ENCODE measurements around the gene RAD51D. TPM values are rescaled to one million over a fixed set of nuclear protein-coding genes. Genes with fewer than 3 reads are reported as not detected.

Gene RAD51D
- total and polyA plus RNA-seq, 4 donors: 3.4 to 6.1 (median 3.7) TPM

- no peak for DNase-seq (ENCODE audit: low spot score)
- no peaks in the 10 kb centered on the region for H3K9me3 ChIP-seq (ENCODE audit: control insufficient read depth in 4 of 4, low read length in 3 of 4)
These were observed 53.8 kb downstream of the RAD51D start for GRCh38 chr17:35065880-35066279.

More at GRCh38 chr17:35065880-35066279, 53.8 kb downstream of the RAD51D start:
- peaks cover 13 to 30% (median 16%) of the 10 kb centered on the region in 4 donors for H3K4me1 ChIP-seq (ENCODE audit: control insufficient read depth in 4 of 4, insufficient read depth in 4 of 4, low read length in 3 of 4)
- H3K4me3 ChIP-seq (ENCODE audit: low read depth in 1 of 3, low read length in 3 of 3): no peak overlapping the region
- no peaks in the 10 kb centered on the region for H3K27me3 ChIP-seq (ENCODE audit: control insufficient read depth in 4 of 4, insufficient read depth in 4 of 4, low read length in 3 of 4)
- TF ChIP-seq EGR1 (IDR thresholded peaks at IDR 0.05; ENCODE audit: low read depth in 2 of 2) (no peak), REST (IDR thresholded peaks at IDR 0.05) (no peak), FOXA1 (IDR thresholded peaks at IDR 0.05) (no peak), HNF4G (IDR thresholded peaks at IDR 0.05) (no peak), SP1 (IDR thresholded peaks at IDR 0.05) (no peak), CTCF (IDR thresholded peaks at IDR 0.05; ENCODE audit: low read depth, low read length, missing input control) (no peak), ZBTB33 (IDR thresholded peaks at IDR 0.05) (no peak), ATF3 (IDR thresholded peaks at IDR 0.05) (no peak), JUND (IDR thresholded peaks at IDR 0.05) (no peak), GABPA (IDR thresholded peaks at IDR 0.05 in 1 of 2, conservative IDR thresholded peaks at IDR 0.05 in 1 of 2) (no peak), YY1 (IDR thresholded peaks at IDR 0.05) (no peak), MAX (IDR thresholded peaks at IDR 0.05) (no peak), TAF1 (conservative IDR thresholded peaks at IDR 0.05) (no peak), NR2F2 (IDR thresholded peaks at IDR 0.05) (no peak), RXRA (IDR thresholded peaks at IDR 0.05) (no peak), RAD21 (IDR thresholded peaks at IDR 0.05) (no peak)
- peaks cover 0 to under 1% (median 0%) of the 10 kb centered on the region in 4 donors for H3K36me3 ChIP-seq (ENCODE audit: control insufficient read depth in 4 of 4, insufficient read depth in 3 of 4, low read depth in 1 of 4, low read length in 3 of 4)
- no peak overlapping the region for H3K9ac ChIP-seq (ENCODE audit: low read depth in 1 of 2, low read length in 2 of 2)
- WGBS: 95% methylated on average over 4 of the region's 4 CpGs
- H3K27ac ChIP-seq (ENCODE audit: low read depth in 1 of 2, low read length in 2 of 2): peak overlapping the region in 1 of 2 donors; percentile 91

Measured in liver (tissue), 9 donors.